ENCODE measurements around the gene NAXD.
A peak's percentile ranks its signal among the peaks of the same experiment; 100 is the strongest.

The NAXD gene

DNA sequence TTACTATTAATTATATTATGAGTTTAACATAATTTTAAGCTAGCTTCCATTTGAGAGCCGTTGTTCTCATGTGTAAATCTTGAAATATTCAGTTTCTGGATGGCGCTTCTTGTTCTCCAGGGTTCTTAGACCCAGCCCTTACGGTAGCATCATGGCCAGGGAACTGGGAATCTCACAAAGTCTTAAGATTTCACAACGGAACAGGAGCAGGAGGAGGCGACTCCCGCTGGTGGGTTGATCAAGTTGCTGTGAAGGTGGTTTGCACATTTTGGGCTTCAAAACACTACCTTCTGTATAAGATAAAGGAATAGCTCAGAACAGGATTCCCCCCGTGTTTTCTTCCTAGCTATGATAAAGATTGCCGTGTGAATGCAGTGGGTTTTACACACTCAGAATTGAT is 2.8 kb downstream of the NAXD start:
- Histone ChIP-seq H3K27ac (ENCODE audit: low read depth, low read length, severe bottlenecking) (no peak overlapping the region), H3K4me1 (ENCODE audit: control insufficient read depth, insufficient read depth, low read length, poor library complexity, severe bottlenecking) (peaks cover 8% of the 10 kb centered on the region), H3K36me3 (ENCODE audit: control insufficient read depth, insufficient read depth, low read length) (peaks cover 18% of the 10 kb centered on the region), H3K4me3 (ENCODE audit: extremely low read depth, insufficient read depth, low read length, poor library complexity, severe bottlenecking) (no peak overlapping the region), H3K9me3 (ENCODE audit: control insufficient read depth, low read length) (no peaks in the 10 kb centered on the region)
- WGBS, 2 experiments (ENCODE audit: insufficient coverage in 2 of 2): 88 to 98% methylated on average over 5 to 7 of the region's 8 CpGs

DNA sequence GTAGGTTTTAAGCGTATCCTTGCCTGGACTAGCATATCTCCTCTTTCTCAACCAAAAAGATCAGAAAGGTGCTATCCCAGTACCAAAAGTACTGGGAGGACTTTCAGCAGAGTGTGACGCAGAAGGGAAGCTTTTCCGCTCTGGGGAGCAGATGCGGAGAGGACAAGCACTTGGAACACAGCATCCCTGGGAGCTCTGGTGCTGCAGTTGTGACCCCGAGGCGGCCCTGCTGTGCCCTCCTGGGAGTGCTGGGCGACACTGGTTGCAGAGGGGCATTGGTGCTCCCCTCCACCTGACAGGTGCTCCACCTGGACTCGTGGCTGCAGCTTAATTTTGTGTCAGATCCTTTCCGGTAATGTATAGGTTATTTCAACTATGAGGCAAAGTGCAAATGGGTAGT is 3.4 kb downstream of the NAXD start:
- Histone ChIP-seq H3K4me1 (ENCODE audit: control insufficient read depth, insufficient read depth, low read length, poor library complexity, severe bottlenecking) (peaks cover 8% of the 10 kb centered on the region), H3K27ac (ENCODE audit: low read depth, low read length, severe bottlenecking) (no peak overlapping the region)
- WGBS, 2 experiments (ENCODE audit: insufficient coverage in 2 of 2): 100% methylated on average over 6 to 7 of the region's 9 CpGs

DNA sequence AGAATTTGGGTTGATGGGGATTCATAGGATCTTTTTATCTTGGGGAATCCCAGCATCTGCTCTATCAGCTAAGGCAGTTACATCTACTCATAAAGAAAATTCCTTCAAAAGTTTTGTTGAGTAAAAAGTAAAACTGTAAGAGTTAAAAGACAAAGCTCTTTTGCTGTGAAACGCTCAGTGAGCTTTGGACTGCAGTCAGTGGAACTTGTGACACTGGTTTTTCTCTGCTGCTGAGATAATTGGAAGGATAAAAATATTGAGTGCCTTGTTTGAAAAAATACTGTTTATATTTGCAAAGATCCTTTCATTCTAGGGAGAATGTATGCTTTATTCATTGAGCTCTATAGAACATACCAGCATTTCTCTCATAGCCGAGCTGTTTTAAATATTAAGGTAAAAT is 5.3 kb downstream of the NAXD start:
- Histone ChIP-seq H3K36me3 (ENCODE audit: control insufficient read depth, insufficient read depth, low read length) (peaks cover 31% of the 10 kb centered on the region), H3K4me3 (ENCODE audit: extremely low read depth, insufficient read depth, low read length, poor library complexity, severe bottlenecking) (no peak overlapping the region), H3K27ac (ENCODE audit: low read depth, low read length, severe bottlenecking) (no peak overlapping the region), H3K9me3 (ENCODE audit: control insufficient read depth, low read length) (no peaks in the 10 kb centered on the region), H3K4me1 (ENCODE audit: control insufficient read depth, insufficient read depth, low read length, poor library complexity, severe bottlenecking) (peaks cover 11% of the 10 kb centered on the region)
- WGBS, 2 experiments (ENCODE audit: insufficient coverage in 2 of 2): 100% methylated on average over 1 of the region's 2 CpGs

More for the DNA sequence above, 3.4 kb downstream of the NAXD start:
- H3K9me3 ChIP-seq (ENCODE audit: control insufficient read depth, low read length): no peaks in the 10 kb centered on the region
- peaks cover 18% of the 10 kb centered on the region for H3K36me3 ChIP-seq (ENCODE audit: control insufficient read depth, insufficient read depth, low read length)
- no peak overlapping the region for H3K4me3 ChIP-seq (ENCODE audit: extremely low read depth, insufficient read depth, low read length, poor library complexity, severe bottlenecking)

DNA sequence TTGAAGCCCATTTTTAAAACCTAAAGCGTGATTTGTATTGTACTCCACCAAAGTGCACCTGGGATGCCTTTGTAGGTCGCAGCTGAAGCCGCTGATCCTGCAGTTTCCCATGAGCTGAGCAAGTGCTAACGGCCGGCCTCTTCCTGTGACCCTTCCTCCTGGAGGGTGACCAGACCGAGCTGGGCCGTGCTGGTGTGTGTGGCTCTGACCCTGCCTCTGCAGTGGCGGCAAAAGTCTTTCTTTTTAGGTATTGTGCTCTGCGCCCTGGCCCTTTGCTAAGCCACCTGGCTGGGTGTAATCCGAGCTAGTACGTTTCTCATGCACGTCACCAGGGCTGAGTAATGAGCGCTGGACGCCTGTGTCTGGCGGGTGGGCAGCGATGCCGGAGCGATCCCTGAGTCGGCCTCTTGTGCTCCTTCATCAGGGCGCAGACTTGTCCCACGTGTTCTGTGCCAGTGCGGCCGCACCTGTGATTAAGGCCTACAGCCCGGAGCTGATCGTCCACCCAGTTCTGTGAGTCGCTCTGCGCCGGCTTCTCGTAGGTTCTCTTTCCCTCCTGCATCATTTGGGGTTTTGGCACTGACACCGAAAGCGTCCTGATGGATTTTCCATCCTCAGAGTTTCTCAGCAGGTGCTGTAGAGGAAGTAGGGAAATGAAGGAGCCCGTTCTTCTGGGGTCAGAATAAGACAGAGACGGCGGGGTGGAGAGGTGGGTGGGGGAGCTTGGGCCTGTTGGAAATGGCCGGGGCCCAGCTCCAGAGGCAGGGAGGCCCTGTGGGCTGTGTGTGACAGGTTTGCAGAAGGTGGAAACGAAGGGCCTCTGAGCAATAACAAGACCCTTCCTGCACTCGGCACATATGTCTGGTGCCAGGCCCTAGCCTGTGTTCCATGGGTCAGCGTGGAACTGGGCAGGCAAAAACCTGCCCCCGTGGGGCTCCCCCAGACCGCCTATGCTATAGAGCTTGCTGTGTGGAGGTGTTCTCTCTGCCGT is 9.7 kb downstream of the NAXD start:
- peaks cover 53% of the 10 kb centered on the region for H3K36me3 ChIP-seq (ENCODE audit: control insufficient read depth, insufficient read depth, low read length)

DNA sequence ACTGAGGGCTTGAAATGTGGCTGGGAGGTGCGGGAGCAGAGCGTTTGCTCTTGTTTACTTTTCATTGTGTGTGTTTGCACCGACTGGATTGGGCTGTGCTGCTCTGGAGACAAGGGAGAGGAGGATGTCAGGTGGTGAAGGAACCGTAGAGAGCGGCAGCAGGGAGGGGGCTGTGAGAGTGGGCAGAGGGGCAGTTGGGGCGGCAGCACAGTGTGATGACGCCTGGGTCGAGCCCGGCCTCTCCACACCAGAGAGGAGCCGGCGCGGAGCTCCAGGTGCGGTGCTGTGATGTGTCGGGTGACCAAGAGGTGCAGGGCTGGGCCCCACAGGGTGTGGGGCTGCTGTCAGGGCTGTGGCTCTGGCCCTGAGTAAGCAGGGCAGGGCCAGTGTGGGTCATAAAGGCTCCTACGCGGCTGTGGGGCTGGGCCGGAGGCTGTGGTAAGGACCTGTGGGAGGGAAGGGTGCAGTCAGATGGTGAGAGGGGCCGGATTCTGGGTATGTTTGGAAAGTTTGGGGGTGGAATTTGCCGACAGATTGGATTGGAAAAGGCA is 10.5 kb downstream of the NAXD start:
- peaks cover 60% of the 10 kb centered on the region for H3K36me3 ChIP-seq (ENCODE audit: control insufficient read depth, insufficient read depth, low read length)
- whole genome bisulfite sequencing, 2 experiments (ENCODE audit: insufficient coverage in 2 of 2): 92 to 93% methylated on average over 13 to 16 of the region's 19 CpGs
- H3K4me3 ChIP-seq (ENCODE audit: extremely low read depth, insufficient read depth, low read length, poor library complexity, severe bottlenecking): no peak overlapping the region
- no peaks in the 10 kb centered on the region for H3K9me3 ChIP-seq (ENCODE audit: control insufficient read depth, low read length)
- H3K4me1 ChIP-seq (ENCODE audit: control insufficient read depth, insufficient read depth, low read length, poor library complexity, severe bottlenecking): peaks cover 29% of the 10 kb centered on the region
- H3K27ac ChIP-seq (ENCODE audit: low read depth, low read length, severe bottlenecking): no peak overlapping the region

More for the DNA sequence above, 9.7 kb downstream of the NAXD start:
- Histone ChIP-seq H3K9me3 (ENCODE audit: control insufficient read depth, low read length) (no peaks in the 10 kb centered on the region), H3K4me3 (ENCODE audit: extremely low read depth, insufficient read depth, low read length, poor library complexity, severe bottlenecking) (no peak overlapping the region), H3K4me1 (ENCODE audit: control insufficient read depth, insufficient read depth, low read length, poor library complexity, severe bottlenecking) (peaks cover 29% of the 10 kb centered on the region), H3K27ac (ENCODE audit: low read depth, low read length, severe bottlenecking) (no peak overlapping the region)
- 92 to 94% methylated on average over 37 to 39 of the region's 41 CpGs for WGBS, 2 experiments (ENCODE audit: insufficient coverage in 2 of 2)

DNA sequence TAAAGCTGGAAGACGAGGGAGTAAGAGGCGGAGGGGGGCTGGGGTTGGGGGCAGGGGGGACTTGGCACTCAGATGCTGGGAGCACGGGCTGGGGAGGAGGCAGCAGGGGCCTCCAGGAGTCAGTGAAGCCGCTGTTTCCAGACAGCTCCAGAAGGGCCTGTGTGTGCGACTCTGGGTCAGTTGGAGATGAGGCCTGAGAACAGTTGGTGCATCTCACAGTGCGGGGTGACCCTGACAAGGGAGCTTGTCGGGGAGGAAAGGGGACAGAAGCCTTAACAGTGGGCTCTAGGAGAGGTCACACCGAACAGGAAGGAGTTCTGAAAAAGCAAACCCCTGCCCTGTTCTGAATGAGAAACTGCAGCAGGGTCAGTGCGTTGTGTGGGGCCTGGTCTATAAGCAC is 11.2 kb downstream of the NAXD start:
- WGBS, 2 experiments (ENCODE audit: insufficient coverage in 2 of 2): 92 to 98% methylated on average over 6 to 8 of the region's 9 CpGs

DNA sequence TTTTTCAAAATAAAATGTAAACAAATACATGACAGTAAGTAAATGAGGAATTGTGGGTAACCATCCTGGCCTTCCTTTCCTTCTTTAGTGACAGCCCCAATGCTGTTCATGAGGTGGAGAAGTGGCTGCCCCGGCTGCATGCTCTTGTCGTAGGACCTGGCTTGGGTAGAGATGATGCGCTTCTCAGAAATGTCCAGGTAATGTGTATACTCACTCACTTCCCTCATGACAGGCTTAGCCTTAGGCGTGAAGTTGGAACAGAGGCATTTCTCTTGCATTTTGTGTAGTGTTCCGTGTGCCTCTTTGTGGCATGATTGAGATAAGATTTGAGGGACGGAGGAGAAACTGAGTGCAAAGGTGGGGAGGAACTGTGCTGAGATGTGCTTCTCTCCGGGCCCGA is 12.0 kb downstream of the NAXD start:
- Histone ChIP-seq H3K27ac (ENCODE audit: low read depth, low read length, severe bottlenecking) (no peak overlapping the region), H3K36me3 (ENCODE audit: control insufficient read depth, insufficient read depth, low read length) (peaks cover 72% of the 10 kb centered on the region), H3K4me3 (ENCODE audit: extremely low read depth, insufficient read depth, low read length, poor library complexity, severe bottlenecking) (no peak overlapping the region), H3K9me3 (ENCODE audit: control insufficient read depth, low read length) (no peaks in the 10 kb centered on the region), H3K4me1 (ENCODE audit: control insufficient read depth, insufficient read depth, low read length, poor library complexity, severe bottlenecking) (peaks cover 29% of the 10 kb centered on the region)
- 81 to 91% methylated on average over 4 to 8 of the region's 8 CpGs for WGBS, 2 experiments (ENCODE audit: insufficient coverage in 2 of 2)

More for the DNA sequence above, 11.2 kb downstream of the NAXD start:
- Histone ChIP-seq H3K36me3 (ENCODE audit: control insufficient read depth, insufficient read depth, low read length) (peaks cover 67% of the 10 kb centered on the region), H3K4me3 (ENCODE audit: extremely low read depth, insufficient read depth, low read length, poor library complexity, severe bottlenecking) (no peak overlapping the region), H3K4me1 (ENCODE audit: control insufficient read depth, insufficient read depth, low read length, poor library complexity, severe bottlenecking) (peaks cover 29% of the 10 kb centered on the region), H3K27ac (ENCODE audit: low read depth, low read length, severe bottlenecking) (peak overlapping the region; percentile 10), H3K9me3 (ENCODE audit: control insufficient read depth, low read length) (no peaks in the 10 kb centered on the region)

DNA sequence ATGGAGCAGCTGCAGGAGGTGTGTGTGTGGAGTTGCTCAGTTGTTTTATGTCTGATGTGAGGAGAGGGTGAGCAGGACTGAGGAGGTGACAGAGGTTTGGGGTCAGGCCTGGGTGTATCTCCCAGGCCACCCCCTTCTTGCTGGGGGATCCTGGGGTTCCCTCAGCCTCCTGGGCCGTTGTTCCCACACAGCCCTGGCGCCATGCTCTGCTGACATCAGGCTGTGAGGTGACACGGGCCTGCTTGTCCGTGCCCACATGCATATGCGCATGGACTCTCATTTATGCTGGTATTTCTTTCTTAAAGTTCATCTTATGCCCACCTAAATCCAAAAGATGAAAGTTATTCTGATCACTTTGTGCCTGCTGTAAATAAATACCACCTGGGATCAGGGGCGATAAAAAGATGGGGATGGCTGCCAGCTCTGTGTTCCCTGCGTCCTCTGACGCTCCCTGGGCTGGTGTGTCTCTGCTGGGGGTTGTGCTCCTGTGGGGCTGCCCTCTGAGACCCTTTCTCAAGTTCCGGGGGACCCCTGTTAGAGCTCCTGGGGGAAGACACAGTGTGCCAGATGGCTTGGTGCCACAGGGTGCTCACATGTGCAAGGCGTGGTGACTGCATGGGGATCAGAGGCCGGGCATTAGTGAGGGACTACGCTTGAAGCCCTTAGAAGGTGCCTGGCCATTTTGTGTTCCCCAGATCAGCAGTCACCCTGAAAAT is 12.6 kb downstream of the NAXD start:
- no peaks in the 10 kb centered on the region for H3K9me3 ChIP-seq (ENCODE audit: control insufficient read depth, low read length)
- H3K36me3 ChIP-seq (ENCODE audit: control insufficient read depth, insufficient read depth, low read length): peaks cover 67% of the 10 kb centered on the region
- no peak overlapping the region for H3K4me3 ChIP-seq (ENCODE audit: extremely low read depth, insufficient read depth, low read length, poor library complexity, severe bottlenecking)
- WGBS, 2 experiments (ENCODE audit: insufficient coverage in 2 of 2): 91 to 93% methylated on average over 11 to 12 of the region's 12 CpGs
- H3K4me1 ChIP-seq (ENCODE audit: control insufficient read depth, insufficient read depth, low read length, poor library complexity, severe bottlenecking): peaks cover 29% of the 10 kb centered on the region
- peak overlapping the region; percentile 57 for H3K27ac ChIP-seq (ENCODE audit: low read depth, low read length, severe bottlenecking)

DNA sequence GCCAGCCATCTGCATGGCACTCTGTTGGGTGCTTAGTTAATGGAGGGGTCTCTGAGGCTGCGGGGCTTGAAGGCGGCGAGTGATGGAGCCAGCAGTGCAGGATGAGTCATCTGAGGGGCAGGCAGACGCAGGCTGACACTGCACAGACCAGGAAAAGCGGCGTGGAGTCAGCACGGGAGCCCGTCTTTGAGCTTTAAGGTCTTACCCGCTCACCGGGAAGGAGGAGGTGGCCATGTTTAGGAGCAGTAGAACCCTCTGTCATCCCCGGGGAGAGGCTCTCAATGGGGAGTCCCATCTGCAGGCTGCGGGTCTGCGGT is 13.1 kb downstream of the NAXD start:
- no peaks in the 10 kb centered on the region for H3K9me3 ChIP-seq (ENCODE audit: control insufficient read depth, low read length)
- peaks cover 29% of the 10 kb centered on the region for H3K4me1 ChIP-seq (ENCODE audit: control insufficient read depth, insufficient read depth, low read length, poor library complexity, severe bottlenecking)
- H3K27ac ChIP-seq (ENCODE audit: low read depth, low read length, severe bottlenecking): peak overlapping the region; percentile 57
- no peak overlapping the region for H3K4me3 ChIP-seq (ENCODE audit: extremely low read depth, insufficient read depth, low read length, poor library complexity, severe bottlenecking)
- 72 to 81% methylated on average over 11 to 12 of the region's 13 CpGs for WGBS, 2 experiments (ENCODE audit: insufficient coverage in 2 of 2)
- H3K36me3 ChIP-seq (ENCODE audit: control insufficient read depth, insufficient read depth, low read length): peaks cover 64% of the 10 kb centered on the region

DNA sequence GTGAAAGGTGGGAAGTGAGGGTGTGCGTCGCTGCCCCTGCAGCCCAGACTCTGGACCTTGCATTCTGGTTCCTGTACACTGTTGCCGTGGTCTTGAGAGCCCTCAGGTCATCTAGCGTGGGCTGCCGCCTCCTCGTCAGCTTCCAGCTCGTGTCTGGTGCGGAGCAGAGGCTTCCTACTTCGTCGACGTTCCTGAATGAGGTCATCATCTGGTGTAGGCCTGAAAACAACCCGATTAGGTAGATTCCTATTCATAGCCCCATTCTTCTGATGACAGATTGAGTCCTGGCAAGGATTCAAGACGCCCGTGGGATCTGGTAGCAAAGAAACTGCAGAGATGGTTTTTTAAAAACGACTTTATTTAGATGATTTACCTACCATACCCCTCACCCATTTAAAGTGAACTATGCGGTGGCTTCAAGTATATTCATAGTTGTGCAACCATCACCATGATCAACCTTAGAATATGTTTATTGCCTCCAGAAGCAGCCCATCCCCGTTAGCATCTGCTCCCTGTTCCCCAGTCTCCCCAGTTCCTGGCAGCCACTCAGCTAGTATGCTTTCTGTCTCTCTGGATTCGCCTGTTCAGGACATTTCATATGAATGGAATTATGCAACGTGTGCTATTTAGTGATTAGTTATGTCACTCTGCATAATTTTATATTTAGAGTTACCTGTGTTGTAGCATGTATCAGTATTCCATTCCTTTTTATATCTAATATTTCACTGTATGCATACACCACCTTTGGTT is 13.8 kb downstream of the NAXD start:
- Histone ChIP-seq H3K36me3 (ENCODE audit: control insufficient read depth, insufficient read depth, low read length) (peaks cover 64% of the 10 kb centered on the region), H3K4me1 (ENCODE audit: control insufficient read depth, insufficient read depth, low read length, poor library complexity, severe bottlenecking) (peaks cover 29% of the 10 kb centered on the region), H3K4me3 (ENCODE audit: extremely low read depth, insufficient read depth, low read length, poor library complexity, severe bottlenecking) (no peak overlapping the region), H3K27ac (ENCODE audit: low read depth, low read length, severe bottlenecking) (peak overlapping the region; percentile 57), H3K9me3 (ENCODE audit: control insufficient read depth, low read length) (no peaks in the 10 kb centered on the region)
- 90 to 98% methylated on average over 14 to 17 of the region's 19 CpGs for WGBS, 2 experiments (ENCODE audit: insufficient coverage in 2 of 2)
